Upper lobe of left lung (tissue), 6 donors: ENCODE measurements around the gene RNPEPL1. TPM values are rescaled to one million over a fixed set of nuclear protein-coding genes. Genes with fewer than 3 reads are reported as not detected.
"Not testable (repeated sequence)": the region's sequence is repeated elsewhere in the genome, so short reads cannot be mapped to it uniquely, and the experiment has no call there.

Experiments used
- ATAC-seq, 2 donors: fragments of 200-7000 bp; cut with Tn5 transposase; one replicate each; pipeline ENCODE4 v1.9.1; 2022; ENCODE audit warnings: mild to moderate bottlenecking in 2 of 2, moderate library complexity in 2 of 2; ENCODE audit not compliant: low FRiP score in 2 of 2
- DNase-seq, 2 donors: peaks; one replicate each; pipeline ENCODE4 v3.0.0-alpha.2; 2019 to 2020
- H3K27ac ChIP-seq, 4 donors: fragments of 200-600 bp; sonication (generic); one replicate each; pipeline ENCODE4 v1.5.1; 2016 to 2019
- H3K27me3 ChIP-seq, 4 donors: fragments of 200-600 bp; sonication (generic); one replicate each; pipeline ENCODE4 v1.5.1; 2017 to 2019
- H3K36me3 ChIP-seq, 4 donors: fragments of 200-600 bp; sonication (generic); one replicate each; pipeline ENCODE4 v1.5.1; 2016 to 2019
- H3K4me1 ChIP-seq, 4 donors: fragments of 200-600 bp; sonication (generic); one replicate each; pipeline ENCODE4 v1.5.1; 2018 to 2019
- H3K4me3 ChIP-seq, 4 donors: fragments of 200-600 bp; sonication (generic); one replicate each; pipeline ENCODE4 v1.5.1; 2017 to 2019; ENCODE audit warnings: mild to moderate bottlenecking in 2 of 4, moderate library complexity in 1 of 4
- H3K9me3 ChIP-seq, 4 donors: fragments of 200-600 bp; sonication (generic); one replicate each; pipeline ENCODE4 v1.5.1; 2018 to 2019
- EP300 ChIP-seq, 4 donors: sonication (generic); formaldehyde crosslinking; IDR thresholded peaks; one replicate each; pipeline ENCODE4 v1.5.1; 2017; ENCODE audit warnings: antibody characterized with exemption in 4 of 4, control low read depth in 2 of 4
- POLR2A ChIP-seq, 4 donors: fragments of 450-650 bp; IDR thresholded peaks; one replicate each; pipeline ENCODE4 v1.5.1; 2016 to 2017; ENCODE audit warnings: antibody characterized with exemption in 4 of 4, mild to moderate bottlenecking in 2 of 4
- POLR2AphosphoS5 ChIP-seq, 2 donors: sonication (generic); formaldehyde crosslinking; IDR thresholded peaks; one replicate each; pipeline ENCODE4 v1.5.1; 2017; ENCODE audit warnings: antibody characterized with exemption in 2 of 2
- WGBS, 2 donors: methylation state at CpG; one replicate each; pipeline ENCODE4 v1.1.5; 2017 to 2018; 5-methylcytosine and 5-hydroxymethylcytosine counted together
- total RNA-seq, 6 donors: library from RNA; depleted of rRNA in 4 of 6; stranded (reverse); fragments of >200 nt in 4 of 6; gene quantifications; one replicate each; pipeline versions ENCODE4 v1.1.0 to v1.2.1, GENCODE V29; 2016 to 2021
- TF ChIP-seq, protein P1 (sequence below), 6 experiments: fragments of 450-650 bp in 4 of 6; fragments of 200-600 bp in 2 of 6; sonication (generic) in 2 of 6; IDR thresholded peaks; one replicate each; pipeline ENCODE4 v1.5.1; 2016 to 2019; ENCODE audit warnings: antibody characterized with exemption in 6 of 6
- donor health status: DM: no; HTN: no; CAD: no; lungs with moderate emphysema.
- donor health status: DM: no; HTN: yes; CAD: no; lungs with severe emphysema.

RNPEPL1 gene
- total RNA-seq, 6 donors from 2014 or later: 71.0 to 264 (median 123) TPM

DNA sequence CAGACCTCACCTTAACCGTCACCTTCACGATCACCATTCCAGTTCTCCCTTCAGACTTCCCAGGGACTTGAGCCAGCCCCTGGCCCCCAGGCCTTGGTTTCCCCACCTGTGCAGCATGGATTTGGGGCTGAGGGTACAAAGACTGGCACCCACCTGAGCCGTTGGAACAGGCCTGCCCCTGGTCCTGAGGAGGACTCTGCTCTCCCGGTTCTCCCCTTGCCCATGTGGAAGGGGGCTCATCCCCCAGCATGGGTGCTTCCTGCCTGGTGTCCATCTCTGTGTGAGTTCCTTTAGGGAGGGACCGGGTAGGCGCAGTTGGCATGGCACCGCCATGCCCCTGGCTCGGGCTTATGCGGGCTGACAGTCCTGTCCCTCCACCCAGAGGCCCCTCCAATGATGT is 46.1 kb downstream of the RNPEPL1 start:
- no peak for DNase-seq
- 95 to 99% methylated on average over 8 to 9 of the region's 9 CpGs for WGBS, 2 donors
- H3K9me3 ChIP-seq: no peaks in the 10 kb centered on the region
- no peak for ATAC-seq
- no peak overlapping the region for H3K4me3 ChIP-seq
- peaks cover 0 to 13% (median 3%) of the 10 kb centered on the region in 4 donors for H3K4me1 ChIP-seq
- H3K36me3 ChIP-seq: no peaks in the 10 kb centered on the region
- no peak overlapping the region for H3K27ac ChIP-seq
- TF ChIP-seq POLR2AphosphoS5 (IDR thresholded peaks at IDR 0.05) (no peak), EP300 (IDR thresholded peaks at IDR 0.05) (no peak)
- TF ChIP-seq, protein P1, sequence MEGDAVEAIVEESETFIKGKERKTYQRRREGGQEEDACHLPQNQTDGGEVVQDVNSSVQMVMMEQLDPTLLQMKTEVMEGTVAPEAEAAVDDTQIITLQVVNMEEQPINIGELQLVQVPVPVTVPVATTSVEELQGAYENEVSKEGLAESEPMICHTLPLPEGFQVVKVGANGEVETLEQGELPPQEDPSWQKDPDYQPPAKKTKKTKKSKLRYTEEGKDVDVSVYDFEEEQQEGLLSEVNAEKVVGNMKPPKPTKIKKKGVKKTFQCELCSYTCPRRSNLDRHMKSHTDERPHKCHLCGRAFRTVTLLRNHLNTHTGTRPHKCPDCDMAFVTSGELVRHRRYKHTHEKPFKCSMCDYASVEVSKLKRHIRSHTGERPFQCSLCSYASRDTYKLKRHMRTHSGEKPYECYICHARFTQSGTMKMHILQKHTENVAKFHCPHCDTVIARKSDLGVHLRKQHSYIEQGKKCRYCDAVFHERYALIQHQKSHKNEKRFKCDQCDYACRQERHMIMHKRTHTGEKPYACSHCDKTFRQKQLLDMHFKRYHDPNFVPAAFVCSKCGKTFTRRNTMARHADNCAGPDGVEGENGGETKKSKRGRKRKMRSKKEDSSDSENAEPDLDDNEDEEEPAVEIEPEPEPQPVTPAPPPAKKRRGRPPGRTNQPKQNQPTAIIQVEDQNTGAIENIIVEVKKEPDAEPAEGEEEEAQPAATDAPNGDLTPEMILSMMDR (IDR thresholded peaks at IDR 0.05): no peak
- H3K27me3 ChIP-seq: no peaks in the 10 kb centered on the region

DNA sequence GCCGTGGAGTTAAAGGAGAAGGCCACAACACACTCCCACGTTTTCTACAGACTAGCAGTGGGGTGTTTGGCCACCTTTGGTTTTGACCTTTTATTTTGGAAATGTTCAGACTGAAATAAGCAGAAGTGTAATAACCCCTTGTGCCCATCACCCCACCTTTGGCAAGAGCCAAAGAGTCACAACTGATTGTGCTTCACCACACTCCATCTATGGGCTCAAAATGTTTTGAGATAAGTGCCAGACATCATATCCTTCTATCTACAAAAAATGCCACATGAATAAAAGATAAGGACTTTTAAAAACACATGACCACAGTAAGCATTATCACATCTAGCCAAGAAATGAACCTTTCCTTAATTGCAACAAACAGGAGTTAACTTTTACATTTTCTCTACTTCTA is 47.1 kb downstream of the RNPEPL1 start:
- WGBS, 2 donors: 84 to 92% methylated on average over 2 of the region's 2 CpGs
- DNase-seq (no peak), ATAC-seq (no peak)

DNA sequence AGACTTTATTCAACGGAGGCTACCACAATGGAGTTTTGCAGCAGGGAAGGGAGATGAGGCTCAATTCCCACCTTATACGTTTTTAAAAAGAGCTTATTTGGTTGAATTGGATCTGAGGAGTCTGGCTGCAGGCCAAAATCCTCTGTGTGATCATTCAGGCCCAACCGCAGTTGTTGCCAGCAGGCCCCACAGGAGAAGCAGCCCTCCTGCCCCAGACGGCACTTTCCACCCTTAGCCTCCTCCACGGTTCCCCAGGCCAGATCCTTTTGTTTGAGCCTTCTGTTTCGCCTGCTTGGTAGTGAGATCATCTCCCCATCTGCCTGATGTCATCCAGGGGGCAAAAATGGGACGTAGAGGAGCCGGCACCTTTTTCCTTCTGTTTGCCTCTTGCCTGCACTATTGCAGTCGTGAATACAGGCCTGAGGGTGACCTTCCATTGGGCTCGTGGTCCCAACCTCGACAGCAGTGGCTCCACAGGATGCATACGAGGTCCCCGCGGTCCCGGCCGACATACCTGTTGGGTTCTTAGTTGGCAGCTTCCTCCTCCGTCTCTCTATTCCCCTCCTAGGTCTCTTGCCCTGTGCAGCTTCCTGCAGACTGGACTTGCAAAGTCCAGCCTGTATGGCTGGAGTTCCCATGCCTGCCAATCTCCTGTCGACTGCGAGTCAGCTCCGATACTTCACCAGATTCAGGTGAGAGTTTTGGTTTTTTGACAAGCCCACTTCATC is 47.7 kb downstream of the RNPEPL1 start:
- H3K27me3 ChIP-seq: no peaks in the 10 kb centered on the region
- no peak overlapping the region for H3K4me3 ChIP-seq
- no peaks in the 10 kb centered on the region for H3K36me3 ChIP-seq
- TF ChIP-seq POLR2AphosphoS5 (IDR thresholded peaks at IDR 0.05) (no peak), POLR2A (IDR thresholded peaks at IDR 0.05) (no peak), EP300 (IDR thresholded peaks at IDR 0.05) (no peak)
- TF ChIP-seq, protein P1 (IDR thresholded peaks at IDR 0.05): no peak
- ATAC-seq (no peak), DNase-seq (peak in 1 of 2 donors; percentile 3)
- 85 to 86% methylated on average over 19 to 20 of the region's 20 CpGs for WGBS, 2 donors
- H3K27ac ChIP-seq: no peak overlapping the region
- H3K4me1 ChIP-seq: peaks cover 2 to 24% (median 11%) of the 10 kb centered on the region in 4 donors
- H3K9me3 ChIP-seq: no peaks in the 10 kb centered on the region

More for the DNA sequence above, 47.1 kb downstream of the RNPEPL1 start:
- H3K36me3 ChIP-seq: no peaks in the 10 kb centered on the region
- no peak overlapping the region for H3K4me3 ChIP-seq
- no peaks in the 10 kb centered on the region for H3K27me3 ChIP-seq
- no peaks in the 10 kb centered on the region for H3K9me3 ChIP-seq
- no peak overlapping the region for H3K27ac ChIP-seq
- TF ChIP-seq EP300 (IDR thresholded peaks at IDR 0.05) (no peak), POLR2AphosphoS5 (IDR thresholded peaks at IDR 0.05) (no peak), POLR2A (IDR thresholded peaks at IDR 0.05) (no peak)
- TF ChIP-seq, protein P1 (IDR thresholded peaks at IDR 0.05): no peak
- peaks cover 2 to 20% (median 7%) of the 10 kb centered on the region in 4 donors for H3K4me1 ChIP-seq

DNA sequence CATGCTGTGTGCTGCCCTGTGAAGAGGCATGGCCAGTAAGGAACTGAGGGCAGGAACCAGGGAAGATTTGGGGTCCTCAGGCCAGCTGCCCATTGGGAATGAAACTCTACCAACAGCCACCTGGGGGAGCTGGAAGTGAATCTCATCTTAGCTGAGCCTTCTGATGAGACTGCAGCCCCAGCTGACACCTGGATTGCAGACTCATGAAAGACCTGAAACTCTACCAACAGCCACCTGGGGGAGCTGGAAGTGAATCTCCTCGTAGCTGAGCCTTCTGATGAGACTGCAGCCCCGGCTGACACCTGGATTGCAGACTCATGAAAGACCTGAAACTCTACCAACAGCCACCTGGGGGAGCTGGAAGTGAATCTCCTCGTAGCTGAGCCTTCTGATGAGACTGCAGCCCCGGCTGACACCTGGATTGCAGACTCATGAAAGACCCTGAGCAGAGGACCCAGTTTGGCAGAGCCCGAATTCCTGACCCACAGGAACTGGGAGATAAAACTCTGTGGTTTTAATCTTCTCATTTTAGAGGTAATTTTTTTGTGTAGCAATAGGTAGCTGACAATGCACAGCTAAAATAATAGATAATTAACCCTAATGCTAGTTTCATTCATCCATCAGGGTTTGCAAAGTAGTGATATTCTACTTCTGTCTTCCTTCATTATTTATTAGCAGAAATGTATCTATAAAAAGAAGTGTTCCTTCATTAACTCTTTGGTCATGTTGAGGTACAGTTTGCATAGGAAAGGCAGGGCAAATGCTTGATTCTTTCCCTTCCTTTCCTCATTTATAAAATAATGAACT is 48.8 kb downstream of the RNPEPL1 start:
- H3K4me3 ChIP-seq, H3K27ac ChIP-seq, H3K9me3 ChIP-seq, H3K27me3 ChIP-seq, H3K36me3 ChIP-seq, ATAC-seq: not testable (repeated sequence)
- 83 to 96% methylated on average over 2 to 5 of the region's 5 CpGs for WGBS, 2 donors
- DNase-seq: peak in 1 of 2 donors; percentile 5
- peaks cover 2 to 22% (median 13%) of the 10 kb centered on the region in 4 donors for H3K4me1 ChIP-seq

DNA sequence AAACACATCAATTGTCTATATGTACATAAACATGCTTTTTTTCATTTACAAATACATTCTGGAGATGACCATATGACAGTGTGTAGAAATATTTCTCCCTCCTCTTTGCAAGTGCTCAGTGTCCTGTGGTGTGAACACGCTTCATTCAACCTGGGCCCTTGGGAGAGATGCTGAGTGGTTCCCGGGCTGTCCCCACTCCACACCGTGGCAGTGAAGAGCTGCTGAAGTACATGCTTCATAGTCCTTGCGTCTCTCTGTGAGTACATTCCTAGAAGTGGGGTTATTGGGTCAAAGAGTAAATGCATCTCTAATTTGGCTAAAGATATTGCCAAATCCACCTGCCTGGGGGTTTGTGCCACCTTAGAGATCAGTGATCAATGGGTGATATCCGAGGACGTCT is 50.5 kb downstream of the RNPEPL1 start:
- H3K4me3 ChIP-seq: no peak overlapping the region
- no peaks in the 10 kb centered on the region for H3K9me3 ChIP-seq
- H3K27me3 ChIP-seq: no peaks in the 10 kb centered on the region
- DNase-seq (peak in 1 of 2 donors; percentile 72), ATAC-seq (peak in 1 of 2 donors; percentile 62)
- TF ChIP-seq, protein P1 (IDR thresholded peaks at IDR 0.05): no peak
- peak in 1 of 4 donors; percentile 59 for TF ChIP-seq EP300 (IDR thresholded peaks at IDR 0.05)
- TF ChIP-seq POLR2AphosphoS5 (IDR thresholded peaks at IDR 0.05): peak; percentile 32 to 34
- no peaks in the 10 kb centered on the region for H3K36me3 ChIP-seq
- WGBS, 2 donors: 65 to 83% methylated on average over 6 of the region's 6 CpGs
- no peak overlapping the region for H3K27ac ChIP-seq
- H3K4me1 ChIP-seq: peaks cover 0 to 28% (median 19%) of the 10 kb centered on the region in 4 donors
